Measurements from ENCODE around the gene GLYR1. TPM values are rescaled to one million over a fixed set of nuclear protein-coding genes. Genes with fewer than 3 reads are reported as not detected.

The GLYR1 gene
- total RNA-seq, 5 donors from 2014 or later (not counting 1 experiment from before 2014, with no cell fraction given): 95.5 to 106 (median 102) TPM

GRCh38 chr16:4801962-4802658, 45.0 kb downstream of the GLYR1 start, which contains the start of gene ROGDI:
ROGDI (minus strand) TSS chr16:4802633; CDS start chr16:4802571, 62 bp downstream.
- H3K4me3 ChIP-seq (ENCODE audit: control insufficient read depth in 1 of 2, extremely low read depth in 1 of 2, low read length in 1 of 2): peak within 1 kb of the TSS; percentile 52 to 53
- Mint-ChIP-seq H3K27ac (peak within 1 kb of the TSS; percentile 87 to 88), H3K9me3 (no peaks in the 10 kb centered on the region), H3K4me3 (peak within 1 kb of the TSS; percentile 81 to 87 (median 84)), H3K27me3 (no peaks in the 10 kb centered on the region), H3K4me1 (peaks cover 7 to 21% (median 18%) of the 10 kb centered on the region in 3 donors), H3K36me3 (peaks cover 3% of the 10 kb centered on the region)
- peaks cover 2 to 21% of the 10 kb centered on the region in 2 experiments for H3K4me1 ChIP-seq (ENCODE audit: control insufficient read depth in 1 of 2, extremely low read depth in 1 of 2, insufficient read depth in 2 of 2, low read length in 2 of 2)
- under 1% methylated on average over 67 of the region's 70 CpGs for WGBS (ENCODE audit: insufficient coverage)
- POLR2A ChIA-PET: interaction anchor here in 1 of 2 donors (1.0 kb wide), 1 partner anchor 68 kb away, joined by 5 read pairs; the partner anchor contains the start of genes ANKS3 and DNAAF8
- CTCF ChIA-PET: interaction anchor here in 1 of 2 donors (1.0 to 1.2 kb wide), 2 partner anchors 34 to 68 kb away, joined by 5 read pairs; partner anchors contain the start of genes ANKS3 and DNAAF8
- DNase-seq (peak; percentile 72 to 90 (median 82)), ATAC-seq (replicated peaks in 1 of 4) (peak; percentile 77 to 78 (median 78))
- H3K9me3 ChIP-seq: no peaks in the 10 kb centered on the region
- H3K36me3 ChIP-seq (ENCODE audit: control insufficient read depth in 2 of 2, extremely low read depth in 1 of 2, insufficient read depth in 1 of 2, low read length in 1 of 2): peaks cover 3 to 6% of the 10 kb centered on the region in 2 donors
- no peaks in the 10 kb centered on the region for H3K27me3 ChIP-seq (replicated peaks in 1 of 2; ENCODE audit: control insufficient read depth in 2 of 2, extremely low read depth in 1 of 2, insufficient read depth in 2 of 2, low read length in 1 of 2)
- H3K27ac ChIP-seq (ENCODE audit: low read length): peak within 1 kb of the TSS; percentile 91

GRCh38 chr16:4801051-4801961, 45.8 kb downstream of the GLYR1 start:
- DNase-seq (no peak), ATAC-seq (replicated peaks in 1 of 4) (no peak)
- peak overlapping the region; percentile 87 to 88 for H3K27ac Mint-ChIP-seq
- ChIA-PET POLR2A (no interaction called here), CTCF (no interaction called here)
- H3K27me3 Mint-ChIP-seq: no peaks in the 10 kb centered on the region
- H3K27ac ChIP-seq (ENCODE audit: low read length): peak overlapping the region; percentile 91
- peaks cover 7 to 21% (median 18%) of the 10 kb centered on the region in 3 donors for H3K4me1 Mint-ChIP-seq
- WGBS (ENCODE audit: insufficient coverage): 83% methylated on average over 11 of the region's 29 CpGs
- peaks cover 3% of the 10 kb centered on the region in 2 donors for H3K36me3 ChIP-seq (ENCODE audit: control insufficient read depth in 2 of 2, extremely low read depth in 1 of 2, insufficient read depth in 1 of 2, low read length in 1 of 2)
- H3K4me3 ChIP-seq (ENCODE audit: control insufficient read depth in 1 of 2, extremely low read depth in 1 of 2, low read length in 1 of 2): peak overlapping the region; percentile 52 to 53
- H3K9me3 Mint-ChIP-seq: no peaks in the 10 kb centered on the region
- peaks cover 2 to 21% of the 10 kb centered on the region in 2 experiments for H3K4me1 ChIP-seq (ENCODE audit: control insufficient read depth in 1 of 2, extremely low read depth in 1 of 2, insufficient read depth in 2 of 2, low read length in 2 of 2)
- peaks cover 3% of the 10 kb centered on the region for H3K36me3 Mint-ChIP-seq
- H3K4me3 Mint-ChIP-seq: peak overlapping the region; percentile 80 to 87 (median 84)
- H3K9me3 ChIP-seq: no peaks in the 10 kb centered on the region
- no peaks in the 10 kb centered on the region for H3K27me3 ChIP-seq (replicated peaks in 1 of 2; ENCODE audit: control insufficient read depth in 2 of 2, extremely low read depth in 1 of 2, insufficient read depth in 2 of 2, low read length in 1 of 2)

GRCh38 chr16:4800290-4801041, 46.6 kb downstream of the GLYR1 start:
- H3K36me3 Mint-ChIP-seq: peaks cover 3% of the 10 kb centered on the region
- peaks cover 7 to 21% (median 18%) of the 10 kb centered on the region in 3 donors for H3K4me1 Mint-ChIP-seq
- Histone ChIP-seq H3K27me3 (replicated peaks in 1 of 2; ENCODE audit: control insufficient read depth in 2 of 2, extremely low read depth in 1 of 2, insufficient read depth in 2 of 2, low read length in 1 of 2) (no peaks in the 10 kb centered on the region), H3K4me1 (ENCODE audit: control insufficient read depth in 1 of 2, extremely low read depth in 1 of 2, insufficient read depth in 2 of 2, low read length in 2 of 2) (peaks cover 2 to 21% of the 10 kb centered on the region in 2 experiments), H3K4me3 (ENCODE audit: control insufficient read depth in 1 of 2, extremely low read depth in 1 of 2, low read length in 1 of 2) (no peak overlapping the region), H3K36me3 (ENCODE audit: control insufficient read depth in 2 of 2, extremely low read depth in 1 of 2, insufficient read depth in 1 of 2, low read length in 1 of 2) (peaks cover 0 to 3% of the 10 kb centered on the region in 2 donors), H3K27ac (ENCODE audit: low read length) (peak overlapping the region; percentile 91), H3K9me3 (no peaks in the 10 kb centered on the region)
- POLR2A ChIA-PET: no interaction called here
- ATAC-seq (replicated peaks in 1 of 4): no peak
- 82% methylated on average over 11 of the region's 17 CpGs for WGBS (ENCODE audit: insufficient coverage)
- peak overlapping the region; percentile 83 to 87 for H3K27ac Mint-ChIP-seq
- H3K4me3 Mint-ChIP-seq: peak overlapping the region; percentile 28 to 87 (median 62)
- H3K9me3 Mint-ChIP-seq: no peaks in the 10 kb centered on the region
- DNase-seq: no peak
- CTCF ChIA-PET: no interaction called here
- H3K27me3 Mint-ChIP-seq: no peaks in the 10 kb centered on the region

- Mint-ChIP-seq H3K27me3 (no peaks in the 10 kb centered on the region), H3K9me3 (no peaks in the 10 kb centered on the region), H3K36me3 (no peaks in the 10 kb centered on the region), H3K27ac (peak overlapping the region in 1 of 2 donors; percentile 28), H3K4me1 (peaks cover 7 to 21% (median 18%) of the 10 kb centered on the region in 3 donors), H3K4me3 (peak overlapping the region in 1 of 3 donors; percentile 44)
- Histone ChIP-seq H3K36me3 (ENCODE audit: control insufficient read depth in 2 of 2, extremely low read depth in 1 of 2, insufficient read depth in 1 of 2, low read length in 1 of 2) (peaks cover 0 to 3% of the 10 kb centered on the region in 2 donors), H3K4me3 (ENCODE audit: control insufficient read depth in 1 of 2, extremely low read depth in 1 of 2, low read length in 1 of 2) (no peak overlapping the region), H3K27ac (ENCODE audit: low read length) (no peak overlapping the region), H3K9me3 (no peaks in the 10 kb centered on the region), H3K4me1 (ENCODE audit: control insufficient read depth in 1 of 2, extremely low read depth in 1 of 2, insufficient read depth in 2 of 2, low read length in 2 of 2) (peaks cover 2 to 21% of the 10 kb centered on the region in 2 experiments), H3K27me3 (replicated peaks in 1 of 2; ENCODE audit: control insufficient read depth in 2 of 2, extremely low read depth in 1 of 2, insufficient read depth in 2 of 2, low read length in 1 of 2) (no peaks in the 10 kb centered on the region)
- ChIA-PET CTCF (no interaction called here), POLR2A (no interaction called here)
- no peak for ATAC-seq (replicated peaks in 1 of 4)
- 92% methylated on average over 17 of the region's 19 CpGs for WGBS (ENCODE audit: insufficient coverage)
- no peak for DNase-seq
Measured at GRCh38 chr16:4799171-4799855, 47.8 kb downstream of the GLYR1 start.

GRCh38 chr16:4798456-4798855, 48.6 kb downstream of the GLYR1 start:
- Histone ChIP-seq H3K4me3 (ENCODE audit: control insufficient read depth in 1 of 2, extremely low read depth in 1 of 2, low read length in 1 of 2) (no peak overlapping the region), H3K27me3 (replicated peaks in 1 of 2; ENCODE audit: control insufficient read depth in 2 of 2, extremely low read depth in 1 of 2, insufficient read depth in 2 of 2, low read length in 1 of 2) (no peaks in the 10 kb centered on the region), H3K27ac (ENCODE audit: low read length) (no peak overlapping the region), H3K36me3 (ENCODE audit: control insufficient read depth in 2 of 2, extremely low read depth in 1 of 2, insufficient read depth in 1 of 2, low read length in 1 of 2) (peaks cover 0 to 3% of the 10 kb centered on the region in 2 donors), H3K4me1 (ENCODE audit: control insufficient read depth in 1 of 2, extremely low read depth in 1 of 2, insufficient read depth in 2 of 2, low read length in 2 of 2) (peaks cover 2 to 21% of the 10 kb centered on the region in 2 experiments), H3K9me3 (no peaks in the 10 kb centered on the region)
- H3K27ac Mint-ChIP-seq: no peak overlapping the region
- H3K36me3 Mint-ChIP-seq: no peaks in the 10 kb centered on the region
- ATAC-seq (replicated peaks in 1 of 4) (no peak), DNase-seq (no peak)
- POLR2A ChIA-PET: no interaction called here
- no peaks in the 10 kb centered on the region for H3K9me3 Mint-ChIP-seq
- peaks cover 7 to 19% (median 16%) of the 10 kb centered on the region in 3 donors for H3K4me1 Mint-ChIP-seq
- no peak overlapping the region for H3K4me3 Mint-ChIP-seq
- H3K27me3 Mint-ChIP-seq: no peaks in the 10 kb centered on the region
- WGBS (ENCODE audit: insufficient coverage): 96% methylated on average over 7 of the region's 16 CpGs
- CTCF ChIA-PET: no interaction called here

Data from T-cell (primary cell).